ENCODE data around the gene ADGRE1.
A peak's percentile ranks its signal among the peaks of the same experiment; 100 is the strongest.
"Not testable (repeated sequence)": the region's sequence is repeated elsewhere in the genome, so short reads cannot be mapped to it uniquely, and the experiment has no call there.

Gene ADGRE1

GRCh38 chr19:6856749-6857372, 30.5 kb upstream of the ADGRE1 start:
- no peaks in the 10 kb centered on the region for H3K36me3 ChIP-seq (ENCODE audit: insufficient read depth, low read length)
- H3K79me2 ChIP-seq (ENCODE audit: control insufficient read depth, insufficient read depth, low read length, unreplicated experiment) = no peaks in the 10 kb centered on the region
- no peak overlapping the region for H3K4me3 ChIP-seq (ENCODE audit: low read depth, low read length)
- peaks cover 8% of the 10 kb centered on the region for H3K27me3 ChIP-seq (ENCODE audit: insufficient read depth, low read length)
- H2AFZ ChIP-seq (ENCODE audit: low read length, unreplicated experiment) = no peak overlapping the region
- no peak overlapping the region for H3K27ac ChIP-seq (ENCODE audit: low read depth, low read length)
- H3K4me1 ChIP-seq (ENCODE audit: control insufficient read depth, insufficient read depth, low read length, unreplicated experiment) = no peaks in the 10 kb centered on the region

GRCh38 chr19:6861683-6862286, 25.6 kb upstream of the ADGRE1 start:
- Histone ChIP-seq H3K4me3 (ENCODE audit: low read depth, low read length) (no peak overlapping the region), H3K79me2 (ENCODE audit: control insufficient read depth, insufficient read depth, low read length, unreplicated experiment) (no peaks in the 10 kb centered on the region), H2AFZ (ENCODE audit: low read length, unreplicated experiment) (no peak overlapping the region)

GRCh38 chr19:6862673-6863078, 24.7 kb upstream of the ADGRE1 start:
- Histone ChIP-seq H3K79me2 (ENCODE audit: control insufficient read depth, insufficient read depth, low read length, unreplicated experiment) (no peaks in the 10 kb centered on the region), H3K27me3 (ENCODE audit: insufficient read depth, low read length) (peaks cover 3% of the 10 kb centered on the region; the same call in 1 of the 2 replicates), H2AFZ (ENCODE audit: low read length, unreplicated experiment) (no peak overlapping the region), H3K36me3 (ENCODE audit: insufficient read depth, low read length) (no peaks in the 10 kb centered on the region), H3K4me3 (ENCODE audit: low read depth, low read length) (peak overlapping the region; percentile 63), H3K27ac (ENCODE audit: low read depth, low read length) (no peak overlapping the region), H3K4me1 (ENCODE audit: control insufficient read depth, insufficient read depth, low read length, unreplicated experiment) (no peaks in the 10 kb centered on the region)

More at GRCh38 chr19:6861683-6862286, 25.6 kb upstream of the ADGRE1 start:
- Histone ChIP-seq H3K27me3 (ENCODE audit: insufficient read depth, low read length) (peaks cover 3% of the 10 kb centered on the region; the same call in 1 of the 2 replicates), H3K36me3 (ENCODE audit: insufficient read depth, low read length) (no peaks in the 10 kb centered on the region), H3K27ac (ENCODE audit: low read depth, low read length) (no peak overlapping the region), H3K4me1 (ENCODE audit: control insufficient read depth, insufficient read depth, low read length, unreplicated experiment) (no peaks in the 10 kb centered on the region)

- Histone ChIP-seq H3K36me3 (ENCODE audit: insufficient read depth, low read length) (no peaks in the 10 kb centered on the region), H3K27ac (ENCODE audit: low read depth, low read length) (no peak overlapping the region), H3K4me3 (ENCODE audit: low read depth, low read length) (no peak overlapping the region), H3K79me2 (ENCODE audit: control insufficient read depth, insufficient read depth, low read length, unreplicated experiment) (no peaks in the 10 kb centered on the region), H2AFZ (ENCODE audit: low read length, unreplicated experiment) (no peak overlapping the region), H3K27me3 (ENCODE audit: insufficient read depth, low read length) (peaks cover 3% of the 10 kb centered on the region; the same call in 1 of the 2 replicates), H3K4me1 (ENCODE audit: control insufficient read depth, insufficient read depth, low read length, unreplicated experiment) (no peaks in the 10 kb centered on the region)
These were observed 22.9 kb upstream of the ADGRE1 start for GRCh38 chr19:6864325-6864940.

- H3K36me3 ChIP-seq (ENCODE audit: insufficient read depth, low read length) = no peaks in the 10 kb centered on the region
- no peak overlapping the region for H2AFZ ChIP-seq (ENCODE audit: low read length, unreplicated experiment)
- H3K79me2 ChIP-seq (ENCODE audit: control insufficient read depth, insufficient read depth, low read length, unreplicated experiment) = no peaks in the 10 kb centered on the region
- no peaks in the 10 kb centered on the region for H3K4me1 ChIP-seq (ENCODE audit: control insufficient read depth, insufficient read depth, low read length, unreplicated experiment)
- H3K27ac ChIP-seq (ENCODE audit: low read depth, low read length) = no peak overlapping the region
- H3K4me3 ChIP-seq (ENCODE audit: low read depth, low read length) = no peak overlapping the region
- H3K27me3 ChIP-seq (ENCODE audit: insufficient read depth, low read length) = peaks cover 3% of the 10 kb centered on the region; the same call in 1 of the 2 replicates
These were observed 21.5 kb upstream of the ADGRE1 start for GRCh38 chr19:6865849-6866248.

- H3K36me3 ChIP-seq (ENCODE audit: insufficient read depth, low read length) = no peaks in the 10 kb centered on the region
- no peak overlapping the region for H2AFZ ChIP-seq (ENCODE audit: low read length, unreplicated experiment)
- no peaks in the 10 kb centered on the region for H3K4me1 ChIP-seq (ENCODE audit: control insufficient read depth, insufficient read depth, low read length, unreplicated experiment)
- no peaks in the 10 kb centered on the region for H3K79me2 ChIP-seq (ENCODE audit: control insufficient read depth, insufficient read depth, low read length, unreplicated experiment)
- no peak overlapping the region for H3K27ac ChIP-seq (ENCODE audit: low read depth, low read length)
- no peak overlapping the region for H3K4me3 ChIP-seq (ENCODE audit: low read depth, low read length)
- H3K27me3 ChIP-seq (ENCODE audit: insufficient read depth, low read length) = peaks cover 7% of the 10 kb centered on the region; the same call in 1 of the 2 replicates
These were observed 20.6 kb upstream of the ADGRE1 start for GRCh38 chr19:6866741-6867151.

GRCh38 chr19:6868351-6868750, 19.0 kb upstream of the ADGRE1 start:
- no peak overlapping the region for H3K4me3 ChIP-seq (ENCODE audit: low read depth, low read length)
- no peak overlapping the region for H2AFZ ChIP-seq (ENCODE audit: low read length, unreplicated experiment)
- H3K79me2 ChIP-seq (ENCODE audit: control insufficient read depth, insufficient read depth, low read length, unreplicated experiment) = no peaks in the 10 kb centered on the region
- H3K27me3 ChIP-seq (ENCODE audit: insufficient read depth, low read length) = peaks cover 7% of the 10 kb centered on the region; the same call in 1 of the 2 replicates
- no peaks in the 10 kb centered on the region for H3K36me3 ChIP-seq (ENCODE audit: insufficient read depth, low read length)
- H3K27ac ChIP-seq (ENCODE audit: low read depth, low read length) = no peak overlapping the region
- H3K4me1 ChIP-seq (ENCODE audit: control insufficient read depth, insufficient read depth, low read length, unreplicated experiment) = no peaks in the 10 kb centered on the region

GRCh38 chr19:6869151-6869882, 18.1 kb upstream of the ADGRE1 start:
- H3K4me1 ChIP-seq (ENCODE audit: control insufficient read depth, insufficient read depth, low read length, unreplicated experiment); H2AFZ ChIP-seq (ENCODE audit: low read length, unreplicated experiment): not testable (repeated sequence)

GRCh38 chr19:6873708-6874431, 13.5 kb upstream of the ADGRE1 start:
- H3K4me3 ChIP-seq (ENCODE audit: low read depth, low read length) = no peak overlapping the region
- no peaks in the 10 kb centered on the region for H3K36me3 ChIP-seq (ENCODE audit: insufficient read depth, low read length)
- peaks cover 23% of the 10 kb centered on the region for H3K27me3 ChIP-seq (ENCODE audit: insufficient read depth, low read length)
- H3K79me2 ChIP-seq (ENCODE audit: control insufficient read depth, insufficient read depth, low read length, unreplicated experiment) = no peaks in the 10 kb centered on the region
- H2AFZ ChIP-seq (ENCODE audit: low read length, unreplicated experiment) = no peak overlapping the region
- no peaks in the 10 kb centered on the region for H3K4me1 ChIP-seq (ENCODE audit: control insufficient read depth, insufficient read depth, low read length, unreplicated experiment)
- no peak overlapping the region for H3K27ac ChIP-seq (ENCODE audit: low read depth, low read length)

More at GRCh38 chr19:6869151-6869882, 18.1 kb upstream of the ADGRE1 start:
- not testable (repeated sequence) for H3K79me2 ChIP-seq (ENCODE audit: control insufficient read depth, insufficient read depth, low read length, unreplicated experiment); H3K27ac ChIP-seq (ENCODE audit: low read depth, low read length); H3K36me3 ChIP-seq (ENCODE audit: insufficient read depth, low read length); H3K4me3 ChIP-seq (ENCODE audit: low read depth, low read length)
- peaks cover 10% of the 10 kb centered on the region; the same call in 1 of the 2 replicates for H3K27me3 ChIP-seq (ENCODE audit: insufficient read depth, low read length)

- H3K4me3 ChIP-seq (ENCODE audit: low read depth, low read length) = no peak overlapping the region
- no peak overlapping the region for H3K27ac ChIP-seq (ENCODE audit: low read depth, low read length)
- H3K4me1 ChIP-seq (ENCODE audit: control insufficient read depth, insufficient read depth, low read length, unreplicated experiment) = no peaks in the 10 kb centered on the region
- no peaks in the 10 kb centered on the region for H3K79me2 ChIP-seq (ENCODE audit: control insufficient read depth, insufficient read depth, low read length, unreplicated experiment)
- peaks cover 28% of the 10 kb centered on the region for H3K27me3 ChIP-seq (ENCODE audit: insufficient read depth, low read length)
- no peak overlapping the region for H2AFZ ChIP-seq (ENCODE audit: low read length, unreplicated experiment)
- H3K36me3 ChIP-seq (ENCODE audit: insufficient read depth, low read length) = no peaks in the 10 kb centered on the region
These were observed 12.2 kb upstream of the ADGRE1 start for GRCh38 chr19:6875218-6875617.

Data from ACC112 (cell line).